Measurements from ENCODE around the gene MAFF. TPM values are rescaled to one million over a fixed set of nuclear protein-coding genes. Genes with fewer than 3 reads are reported as not detected.

MAFF gene
- total RNA-seq, 1 experiment from 2014 or later: 5.8 TPM

GRCh38 chr22:38236786-38237185 is 35.0 kb downstream of the MAFF start:
- Histone ChIP-seq H4K91ac (ENCODE audit: insufficient read length, low read depth, low read length) (no peak overlapping the region), H4K5ac (ENCODE audit: insufficient read length, low read depth, low read length) (no peak overlapping the region), H3K4me2 (ENCODE audit: insufficient read depth, insufficient read length, low read length) (no peak overlapping the region), H2BK5ac (ENCODE audit: insufficient read length, low read length) (no peak overlapping the region), H3K9me3 (ENCODE audit: control insufficient read depth, low read depth, low read length) (no peaks in the 10 kb centered on the region), H2BK120ac (ENCODE audit: low read depth, low read length, poor library complexity, severe bottlenecking) (no peak overlapping the region), H3K23me2 (ENCODE audit: insufficient read length, low read depth, low read length, poor library complexity, severe bottlenecking) (no peaks in the 10 kb centered on the region), H3K27me3 (ENCODE audit: insufficient read depth, low read length) (no peaks in the 10 kb centered on the region), H3K18ac (ENCODE audit: insufficient read length, low read depth, low read length) (no peak overlapping the region), H2BK15ac (ENCODE audit: low read depth, low read length) (no peak overlapping the region), H3K4ac (ENCODE audit: low read depth, low read length) (no peak overlapping the region), H3K4me1 (ENCODE audit: insufficient read depth, low read length) (no peaks in the 10 kb centered on the region), H3K27ac (ENCODE audit: insufficient read length, low read depth, low read length) (no peak overlapping the region), H3K14ac (ENCODE audit: insufficient read depth, low read length) (no peak overlapping the region), H3T11ph (ENCODE audit: low read length) (no peak overlapping the region), H4K20me1 (ENCODE audit: control insufficient read depth, insufficient read depth, insufficient read length) (no peaks in the 10 kb centered on the region), H3K9ac (ENCODE audit: extremely low read depth, insufficient read length, low read length) (no peak overlapping the region), H4K8ac (replicated peaks; ENCODE audit: insufficient read length, low read depth, low read length) (no peak overlapping the region), H2BK20ac (ENCODE audit: low read depth, low read length, poor library complexity, severe bottlenecking) (no peak overlapping the region), H2AFZ (ENCODE audit: low read length) (no peak overlapping the region), H3K79me1 (ENCODE audit: insufficient read depth, low read depth, low read length, poor library complexity, severe bottlenecking) (no peaks in the 10 kb centered on the region), H2AK5ac (ENCODE audit: insufficient read length, low read length) (no peak overlapping the region), H3K23ac (ENCODE audit: insufficient read length, low read depth, low read length) (no peak overlapping the region), H3K56ac (ENCODE audit: insufficient read length, low read depth, low read length) (no peak overlapping the region), H3K79me2 (ENCODE audit: insufficient read depth, low read length) (no peaks in the 10 kb centered on the region), H2BK12ac (ENCODE audit: insufficient read length, low read depth, low read length) (no peak overlapping the region)
- TF ChIP-seq, protein P1, sequence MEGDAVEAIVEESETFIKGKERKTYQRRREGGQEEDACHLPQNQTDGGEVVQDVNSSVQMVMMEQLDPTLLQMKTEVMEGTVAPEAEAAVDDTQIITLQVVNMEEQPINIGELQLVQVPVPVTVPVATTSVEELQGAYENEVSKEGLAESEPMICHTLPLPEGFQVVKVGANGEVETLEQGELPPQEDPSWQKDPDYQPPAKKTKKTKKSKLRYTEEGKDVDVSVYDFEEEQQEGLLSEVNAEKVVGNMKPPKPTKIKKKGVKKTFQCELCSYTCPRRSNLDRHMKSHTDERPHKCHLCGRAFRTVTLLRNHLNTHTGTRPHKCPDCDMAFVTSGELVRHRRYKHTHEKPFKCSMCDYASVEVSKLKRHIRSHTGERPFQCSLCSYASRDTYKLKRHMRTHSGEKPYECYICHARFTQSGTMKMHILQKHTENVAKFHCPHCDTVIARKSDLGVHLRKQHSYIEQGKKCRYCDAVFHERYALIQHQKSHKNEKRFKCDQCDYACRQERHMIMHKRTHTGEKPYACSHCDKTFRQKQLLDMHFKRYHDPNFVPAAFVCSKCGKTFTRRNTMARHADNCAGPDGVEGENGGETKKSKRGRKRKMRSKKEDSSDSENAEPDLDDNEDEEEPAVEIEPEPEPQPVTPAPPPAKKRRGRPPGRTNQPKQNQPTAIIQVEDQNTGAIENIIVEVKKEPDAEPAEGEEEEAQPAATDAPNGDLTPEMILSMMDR (conservative IDR thresholded peaks at IDR 0.05): no peak
- no peak for DNase-seq
- peak overlapping the region; percentile 17 to 72 (median 37); a peak in 3 of 7 replicates for H3K27ac Mint-ChIP-seq
- H3K27me3 Mint-ChIP-seq (ENCODE audit: low read depth): no peaks in the 10 kb centered on the region
- peaks cover 5 to 55% (median 48%) of the 10 kb centered on the region in 3 experiments; a peak in 6 of 7 replicates for H3K36me3 Mint-ChIP-seq (ENCODE audit: insufficient read depth in 1 of 3, low read depth in 3 of 3)
- no peaks in the 10 kb centered on the region; a peak in 2 of 5 replicates for H3K9me3 Mint-ChIP-seq
- WGBS (ENCODE audit: extremely low coverage, insufficient read length, low lambda C conversion rate): no CpG with 5 or more reads among the region's 8 CpGs
- peak overlapping the region in 1 of 2 experiments; percentile 38; a peak in 2 of 5 replicates for H3K4me3 Mint-ChIP-seq
- peaks cover 16 to 27% of the 10 kb centered on the region in 2 experiments for H3K4me1 Mint-ChIP-seq
